Upper lobe of left lung (tissue), 6 donors: ENCODE measurements around the gene PLOD2. TPM values are rescaled to one million over a fixed set of nuclear protein-coding genes. Genes with fewer than 3 reads are reported as not detected.

Experiments used
- ATAC-seq, 2 donors: fragments of 200-7000 bp; cut with Tn5 transposase; one replicate each; pipeline ENCODE4 v1.9.1; 2022; ENCODE audit warnings: mild to moderate bottlenecking in 2 of 2, moderate library complexity in 2 of 2; ENCODE audit not compliant: low FRiP score in 2 of 2
- DNase-seq, 2 donors: peaks; one replicate each; pipeline ENCODE4 v3.0.0-alpha.2; 2019 to 2020
- H3K27ac ChIP-seq, 4 donors: fragments of 200-600 bp; sonication (generic); one replicate each; pipeline ENCODE4 v1.5.1; 2016 to 2019
- H3K27me3 ChIP-seq, 4 donors: fragments of 200-600 bp; sonication (generic); one replicate each; pipeline ENCODE4 v1.5.1; 2017 to 2019
- H3K36me3 ChIP-seq, 4 donors: fragments of 200-600 bp; sonication (generic); one replicate each; pipeline ENCODE4 v1.5.1; 2016 to 2019
- H3K4me1 ChIP-seq, 4 donors: fragments of 200-600 bp; sonication (generic); one replicate each; pipeline ENCODE4 v1.5.1; 2018 to 2019
- H3K4me3 ChIP-seq, 4 donors: fragments of 200-600 bp; sonication (generic); one replicate each; pipeline ENCODE4 v1.5.1; 2017 to 2019; ENCODE audit warnings: mild to moderate bottlenecking in 2 of 4, moderate library complexity in 1 of 4
- H3K9me3 ChIP-seq, 4 donors: fragments of 200-600 bp; sonication (generic); one replicate each; pipeline ENCODE4 v1.5.1; 2018 to 2019
- CTCF ChIP-seq, 6 experiments: fragments of 450-650 bp in 4 of 6; fragments of 200-600 bp in 2 of 6; sonication (generic) in 2 of 6; IDR thresholded peaks; one replicate each; pipeline ENCODE4 v1.5.1; 2016 to 2019; ENCODE audit warnings: antibody characterized with exemption in 6 of 6
- EP300 ChIP-seq, 4 donors: sonication (generic); formaldehyde crosslinking; IDR thresholded peaks; one replicate each; pipeline ENCODE4 v1.5.1; 2017; ENCODE audit warnings: antibody characterized with exemption in 4 of 4, control low read depth in 2 of 4
- POLR2A ChIP-seq, 4 donors: fragments of 450-650 bp; IDR thresholded peaks; one replicate each; pipeline ENCODE4 v1.5.1; 2016 to 2017; ENCODE audit warnings: antibody characterized with exemption in 4 of 4, mild to moderate bottlenecking in 2 of 4
- POLR2AphosphoS5 ChIP-seq, 2 donors: sonication (generic); formaldehyde crosslinking; IDR thresholded peaks; one replicate each; pipeline ENCODE4 v1.5.1; 2017; ENCODE audit warnings: antibody characterized with exemption in 2 of 2
- WGBS, 2 donors: methylation state at CpG; one replicate each; pipeline ENCODE4 v1.1.5; 2017 to 2018; 5-methylcytosine and 5-hydroxymethylcytosine counted together
- total RNA-seq, 6 donors: library from RNA; depleted of rRNA in 4 of 6; stranded (reverse); fragments of >200 nt in 4 of 6; gene quantifications; one replicate each; pipeline versions ENCODE4 v1.1.0 to v1.2.1, GENCODE V29; 2016 to 2021
- donor health status: DM: no; HTN: no; CAD: no; lungs with moderate emphysema.
- donor health status: DM: no; HTN: yes; CAD: no; lungs with severe emphysema.

PLOD2 gene
- total RNA-seq, 6 donors from 2014 or later = 6.8 to 30.7 (median 18.1) TPM

GRCh38 chr3:146071632-146072031, 89.4 kb downstream of the PLOD2 start:
- no peaks in the 10 kb centered on the region for H3K9me3 ChIP-seq
- 45 to 60% methylated on average over 2 of the region's 2 CpGs for WGBS, 2 donors
- no peak overlapping the region for H3K4me3 ChIP-seq
- H3K4me1 ChIP-seq = peaks cover 0 to 5% (median 4%) of the 10 kb centered on the region in 4 donors
- DNase-seq = no peak
- peak in 1 of 2 donors; percentile 65 for ATAC-seq
- no peak overlapping the region for H3K27ac ChIP-seq
- H3K27me3 ChIP-seq = no peaks in the 10 kb centered on the region
- TF ChIP-seq POLR2A (IDR thresholded peaks at IDR 0.05) (no peak), POLR2AphosphoS5 (IDR thresholded peaks at IDR 0.05) (no peak), CTCF (IDR thresholded peaks at IDR 0.05) (no peak), EP300 (IDR thresholded peaks at IDR 0.05) (no peak)
- H3K36me3 ChIP-seq = no peaks in the 10 kb centered on the region

- ATAC-seq = no peak
- WGBS, 2 donors = 85% methylated on average over 3 of the region's 3 CpGs
- no peaks in the 10 kb centered on the region for H3K36me3 ChIP-seq
- H3K27ac ChIP-seq = no peak overlapping the region
- H3K4me3 ChIP-seq = no peak overlapping the region
- no peaks in the 10 kb centered on the region for H3K9me3 ChIP-seq
- no peaks in the 10 kb centered on the region for H3K27me3 ChIP-seq
- TF ChIP-seq CTCF (IDR thresholded peaks at IDR 0.05) = no peak
- no peak for TF ChIP-seq EP300 (IDR thresholded peaks at IDR 0.05)
- no peak for TF ChIP-seq POLR2AphosphoS5 (IDR thresholded peaks at IDR 0.05)
- TF ChIP-seq POLR2A (IDR thresholded peaks at IDR 0.05) = no peak
- DNase-seq = no peak
- H3K4me1 ChIP-seq = peaks cover 0 to 4% (median 3%) of the 10 kb centered on the region in 4 donors
Measured at GRCh38 chr3:146067048-146067447, 93.9 kb downstream of the PLOD2 start.

GRCh38 chr3:146065573-146066006, 95.4 kb downstream of the PLOD2 start:
- Histone ChIP-seq H3K36me3 (no peaks in the 10 kb centered on the region), H3K27ac (no peak overlapping the region), H3K27me3 (no peaks in the 10 kb centered on the region), H3K9me3 (no peaks in the 10 kb centered on the region), H3K4me3 (no peak overlapping the region), H3K4me1 (no peaks in the 10 kb centered on the region)
- no peak for ATAC-seq
- WGBS, 2 donors = 36 to 38% methylated on average over 2 of the region's 2 CpGs
- no peak for DNase-seq
- TF ChIP-seq CTCF (IDR thresholded peaks at IDR 0.05) = peak in 5 of 6 experiments; percentile 54 to 69 (median 63)
- no peak for TF ChIP-seq POLR2A (IDR thresholded peaks at IDR 0.05)
- TF ChIP-seq EP300 (IDR thresholded peaks at IDR 0.05) = no peak
- no peak for TF ChIP-seq POLR2AphosphoS5 (IDR thresholded peaks at IDR 0.05)

GRCh38 chr3:146058241-146058640, 102.7 kb downstream of the PLOD2 start:
- no peaks in the 10 kb centered on the region for H3K4me1 ChIP-seq
- TF ChIP-seq EP300 (IDR thresholded peaks at IDR 0.05) (no peak), POLR2AphosphoS5 (IDR thresholded peaks at IDR 0.05) (no peak), CTCF (IDR thresholded peaks at IDR 0.05) (no peak), POLR2A (IDR thresholded peaks at IDR 0.05) (no peak)
- H3K36me3 ChIP-seq = no peaks in the 10 kb centered on the region
- no peak overlapping the region for H3K4me3 ChIP-seq
- no peaks in the 10 kb centered on the region for H3K27me3 ChIP-seq
- WGBS, 2 donors = 80 to 89% methylated on average over 2 of the region's 2 CpGs
- no peak overlapping the region for H3K27ac ChIP-seq
- ATAC-seq = no peak
- no peak for DNase-seq
- H3K9me3 ChIP-seq = no peaks in the 10 kb centered on the region

GRCh38 chr3:146052791-146053310, 108.1 kb downstream of the PLOD2 start:
- ATAC-seq = no peak

More at GRCh38 chr3:146052791-146053310, 108.1 kb downstream of the PLOD2 start:
- no peak for TF ChIP-seq POLR2A (IDR thresholded peaks at IDR 0.05)
- no peak for TF ChIP-seq EP300 (IDR thresholded peaks at IDR 0.05)
- no peak for TF ChIP-seq POLR2AphosphoS5 (IDR thresholded peaks at IDR 0.05)
- no peak for TF ChIP-seq CTCF (IDR thresholded peaks at IDR 0.05)
- Histone ChIP-seq H3K9me3 (no peaks in the 10 kb centered on the region), H3K36me3 (no peaks in the 10 kb centered on the region), H3K4me3 (no peak overlapping the region), H3K4me1 (no peaks in the 10 kb centered on the region), H3K27me3 (no peaks in the 10 kb centered on the region), H3K27ac (no peak overlapping the region)
- no peak for DNase-seq
- 81 to 91% methylated on average over 6 of the region's 6 CpGs for WGBS, 2 donors
